SK-N-MC (cell line): ENCODE data around the gene CEACAM7.

Source experiments
- EZH2 ChIP-seq: fragments of 200-600 bp; sonication (generic); IDR thresholded peaks from one replicate; pipeline ENCODE4 v1.6.1; 2017; ENCODE audit warnings: antibody characterized with exemption
- POLR2AphosphoS5 ChIP-seq: IDR thresholded peaks from 2 replicates; pipeline ENCODE4 v1.6.1; 2012; ENCODE audit warnings: mild to moderate bottlenecking, low read depth, low read length, borderline replicate concordance

DNA sequence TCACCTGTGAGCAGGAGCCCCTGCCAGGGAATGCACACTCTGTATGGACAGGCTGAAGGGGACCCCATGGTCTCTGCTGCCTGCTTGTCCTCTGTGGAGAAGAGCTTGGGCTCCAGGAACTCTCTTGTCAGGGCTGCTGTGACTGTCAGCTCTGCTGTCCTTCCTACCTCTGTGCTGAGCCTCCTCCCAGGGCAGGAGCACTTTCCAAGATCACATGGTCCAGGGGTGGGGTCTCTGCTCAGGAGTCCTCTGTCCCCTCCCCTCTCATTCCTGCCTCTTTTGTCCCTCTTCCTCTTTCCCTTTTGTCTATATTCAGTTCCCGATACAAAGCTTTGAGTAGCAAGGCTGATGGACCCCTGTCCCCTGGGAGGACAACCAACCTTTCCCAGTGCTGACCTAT is at the start of gene CEACAM7:
- TF ChIP-seq EZH2 (no peak), POLR2AphosphoS5 (no peak)
